ENCODE data around the gene URI1. TPM values are rescaled to one million over a fixed set of nuclear protein-coding genes. Genes with fewer than 3 reads are reported as not detected.

The URI1 gene
- total and polyA plus RNA-seq, 4 donors, result 21.5 to 60.8 (median 32.5) TPM

DNA sequence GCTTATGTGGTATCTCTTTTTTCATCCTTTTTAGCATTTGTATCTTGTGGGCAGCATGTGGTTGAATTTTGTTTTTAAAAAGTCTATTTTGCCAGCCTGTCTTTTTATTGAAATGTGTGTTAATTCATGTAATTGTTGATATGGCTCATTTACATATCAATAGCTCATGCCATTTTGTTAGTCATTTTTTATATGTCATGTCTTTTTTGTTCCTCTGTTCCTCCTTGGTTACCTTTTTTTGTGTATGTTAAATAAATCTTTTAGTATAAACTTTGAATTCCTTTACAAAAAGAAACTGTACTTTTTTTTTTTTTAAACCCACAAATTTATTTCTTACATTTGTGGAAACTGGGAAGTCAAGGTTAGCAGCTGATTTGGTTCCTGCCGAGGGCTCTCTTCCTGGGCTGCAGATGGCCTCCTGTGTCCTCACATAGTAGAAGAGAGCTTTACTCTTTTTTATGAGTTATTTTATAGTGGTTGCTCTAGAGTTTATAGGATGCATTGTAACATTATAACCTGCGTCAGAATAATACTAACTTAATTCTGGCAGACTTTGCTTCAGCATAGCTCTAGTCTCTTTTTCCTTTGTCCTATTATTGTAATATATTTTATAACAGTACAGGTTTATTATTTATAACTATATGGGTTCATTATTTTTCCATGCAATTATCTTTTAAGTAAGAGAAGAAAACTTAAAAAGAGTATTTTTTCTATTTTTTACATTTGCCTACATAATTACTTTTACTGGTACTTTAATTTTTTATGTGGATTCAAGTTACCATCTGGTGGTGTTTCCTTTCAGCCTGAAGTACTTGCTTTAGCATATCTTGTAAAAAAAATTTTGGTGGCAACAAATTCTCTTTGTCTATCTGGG is 86.3 kb downstream of the URI1 start:
- Histone ChIP-seq H3K36me3 (ENCODE audit: control insufficient read depth in 4 of 4, insufficient read depth in 4 of 4, low read length in 4 of 4) (peaks cover 0 to 12% (median 8%) of the 10 kb centered on the region in 4 donors), H3K9me3 (ENCODE audit: control insufficient read depth in 4 of 4, insufficient read depth in 3 of 4, low read length in 3 of 4) (no peaks in the 10 kb centered on the region), H3K27me3 (ENCODE audit: control insufficient read depth in 3 of 3, insufficient read depth in 3 of 3, low read length in 2 of 3) (no peaks in the 10 kb centered on the region), H3K4me3 (no peak overlapping the region), H3K9ac (ENCODE audit: insufficient read depth in 1 of 2, low read length in 2 of 2) (no peak overlapping the region), H3K4me1 (ENCODE audit: control insufficient read depth in 5 of 5, insufficient read depth in 5 of 5, low read length in 5 of 5) (no peaks in the 10 kb centered on the region), H3K27ac (ENCODE audit: low read depth in 1 of 2, low read length in 1 of 2) (no peak overlapping the region)
- no peak for ATAC-seq (ENCODE audit: insufficient read depth, low FRiP score)
- TF ChIP-seq, protein P1, sequence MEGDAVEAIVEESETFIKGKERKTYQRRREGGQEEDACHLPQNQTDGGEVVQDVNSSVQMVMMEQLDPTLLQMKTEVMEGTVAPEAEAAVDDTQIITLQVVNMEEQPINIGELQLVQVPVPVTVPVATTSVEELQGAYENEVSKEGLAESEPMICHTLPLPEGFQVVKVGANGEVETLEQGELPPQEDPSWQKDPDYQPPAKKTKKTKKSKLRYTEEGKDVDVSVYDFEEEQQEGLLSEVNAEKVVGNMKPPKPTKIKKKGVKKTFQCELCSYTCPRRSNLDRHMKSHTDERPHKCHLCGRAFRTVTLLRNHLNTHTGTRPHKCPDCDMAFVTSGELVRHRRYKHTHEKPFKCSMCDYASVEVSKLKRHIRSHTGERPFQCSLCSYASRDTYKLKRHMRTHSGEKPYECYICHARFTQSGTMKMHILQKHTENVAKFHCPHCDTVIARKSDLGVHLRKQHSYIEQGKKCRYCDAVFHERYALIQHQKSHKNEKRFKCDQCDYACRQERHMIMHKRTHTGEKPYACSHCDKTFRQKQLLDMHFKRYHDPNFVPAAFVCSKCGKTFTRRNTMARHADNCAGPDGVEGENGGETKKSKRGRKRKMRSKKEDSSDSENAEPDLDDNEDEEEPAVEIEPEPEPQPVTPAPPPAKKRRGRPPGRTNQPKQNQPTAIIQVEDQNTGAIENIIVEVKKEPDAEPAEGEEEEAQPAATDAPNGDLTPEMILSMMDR (IDR thresholded peaks at IDR 0.05; ENCODE audit: control extremely low read depth, extremely low read depth), result no peak
- no peak for DNase-seq
- 69 to 88% methylated on average over 2 of the region's 2 CpGs for WGBS, 2 donors

DNA sequence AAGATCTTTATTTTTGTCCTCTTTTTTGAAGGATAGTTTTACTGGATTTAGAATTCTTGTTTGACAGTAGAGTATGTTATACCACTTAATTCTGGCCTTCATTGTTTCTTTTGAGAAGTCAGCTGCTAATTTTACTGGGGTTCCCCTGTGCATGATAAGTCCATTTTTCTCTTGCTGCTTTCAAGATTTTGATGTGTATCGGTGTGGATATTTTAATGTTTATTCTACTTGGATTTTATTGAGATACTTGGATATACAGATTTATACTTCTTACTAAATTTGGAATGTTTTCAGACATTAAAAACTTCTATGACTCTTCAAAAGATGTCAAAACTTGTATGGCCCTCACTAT is 86.9 kb downstream of the URI1 start:
- 97 to 100% methylated on average over 1 of the region's 1 CpG for WGBS, 2 donors
- Histone ChIP-seq H3K27me3 (ENCODE audit: control insufficient read depth in 3 of 3, insufficient read depth in 3 of 3, low read length in 2 of 3) (no peaks in the 10 kb centered on the region), H3K9me3 (ENCODE audit: control insufficient read depth in 4 of 4, insufficient read depth in 3 of 4, low read length in 3 of 4) (peaks cover 0 to 1% (median 0%) of the 10 kb centered on the region in 4 donors), H3K27ac (ENCODE audit: low read depth in 1 of 2, low read length in 1 of 2) (no peak overlapping the region), H3K9ac (ENCODE audit: insufficient read depth in 1 of 2, low read length in 2 of 2) (no peak overlapping the region), H3K4me3 (no peak overlapping the region), H3K36me3 (ENCODE audit: control insufficient read depth in 4 of 4, insufficient read depth in 4 of 4, low read length in 4 of 4) (peaks cover 0 to 12% (median 8%) of the 10 kb centered on the region in 4 donors), H3K4me1 (ENCODE audit: control insufficient read depth in 5 of 5, insufficient read depth in 5 of 5, low read length in 5 of 5) (no peaks in the 10 kb centered on the region)
- TF ChIP-seq, protein P1 (IDR thresholded peaks at IDR 0.05; ENCODE audit: control extremely low read depth, extremely low read depth), result no peak
- DNase-seq, result no peak
- no peak for ATAC-seq (ENCODE audit: insufficient read depth, low FRiP score)

DNA sequence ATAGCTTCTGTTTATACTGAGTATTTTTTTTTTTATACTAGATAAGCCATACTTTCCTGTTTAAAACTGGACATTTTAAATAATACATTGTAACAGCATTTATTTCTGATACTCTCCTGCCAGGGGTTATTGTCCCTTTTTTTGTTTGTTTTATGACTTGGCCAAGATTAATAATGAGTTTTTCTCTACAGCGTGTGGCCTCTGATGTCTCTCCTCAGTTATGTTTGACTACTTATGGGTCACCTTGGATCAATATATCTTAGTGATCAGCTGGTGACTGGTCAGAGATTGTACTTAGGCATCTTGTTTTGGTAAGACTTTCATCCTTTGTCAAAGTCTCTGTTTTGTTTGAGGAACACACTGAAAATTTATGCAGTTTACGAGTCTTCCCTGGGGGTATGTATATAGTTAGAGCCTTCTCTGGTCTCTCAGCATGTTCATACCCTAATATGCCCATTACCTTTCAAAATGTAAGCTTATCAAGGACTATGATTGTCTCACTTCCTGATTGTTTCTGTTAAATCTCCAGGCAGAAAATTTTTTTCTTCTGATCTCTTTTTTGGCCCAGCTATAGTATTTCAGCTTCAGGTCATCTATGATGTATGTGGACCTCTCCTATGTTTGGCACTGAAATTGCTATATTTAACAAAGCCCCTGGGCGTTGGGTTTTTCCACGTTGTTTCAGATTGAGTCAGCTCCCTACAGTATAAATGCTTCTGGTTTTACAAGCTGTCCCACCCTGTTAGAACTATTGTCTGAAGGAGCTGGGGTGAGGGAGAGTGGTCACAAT is 87.9 kb downstream of the URI1 start:
- Histone ChIP-seq H3K27me3 (ENCODE audit: control insufficient read depth in 3 of 3, insufficient read depth in 3 of 3, low read length in 2 of 3) (no peaks in the 10 kb centered on the region), H3K4me1 (ENCODE audit: control insufficient read depth in 5 of 5, insufficient read depth in 5 of 5, low read length in 5 of 5) (no peaks in the 10 kb centered on the region), H3K27ac (ENCODE audit: low read depth in 1 of 2, low read length in 1 of 2) (no peak overlapping the region), H3K9ac (ENCODE audit: insufficient read depth in 1 of 2, low read length in 2 of 2) (no peak overlapping the region), H3K4me3 (no peak overlapping the region), H3K36me3 (ENCODE audit: control insufficient read depth in 4 of 4, insufficient read depth in 4 of 4, low read length in 4 of 4) (peaks cover 0 to 17% (median 10%) of the 10 kb centered on the region in 4 donors), H3K9me3 (ENCODE audit: control insufficient read depth in 4 of 4, insufficient read depth in 3 of 4, low read length in 3 of 4) (peaks cover 0 to 2% (median 0%) of the 10 kb centered on the region in 4 donors)
- WGBS, 2 donors, result 85 to 86% methylated on average over 4 of the region's 4 CpGs
- no peak for DNase-seq
- TF ChIP-seq, protein P1 (IDR thresholded peaks at IDR 0.05; ENCODE audit: control extremely low read depth, extremely low read depth), result no peak
- no peak for ATAC-seq (ENCODE audit: insufficient read depth, low FRiP score)
